CD4-positive, alpha-beta T cell (primary cell): ENCODE measurements around the gene TSKS. TPM values are rescaled to one million over a fixed set of nuclear protein-coding genes. Genes with fewer than 3 reads are reported as not detected.

Source experiments
- ATAC-seq: fragments of 200-7000 bp; cut with Tn5 transposase; one replicate; pipeline ENCODE4 v1.10.0; 2022; ENCODE audit warnings: mild to moderate bottlenecking; ENCODE audit not compliant: poor library complexity
- CTCF ChIA-PET: fragments of 350-600 bp; sonication (Branson Sonifier 250); formaldehyde crosslinking; loops from one replicate; lab custom pipeline; 2021; ENCODE audit warnings: antibody characterized with exemption, inconsistent platforms; lab: Charles Lee
- POLR2A ChIA-PET: fragments of 350-600 bp; sonication (Branson Sonifier 250); formaldehyde crosslinking; loops from one replicate; lab custom pipeline; 2021; ENCODE audit warnings: antibody characterized with exemption, inconsistent platforms; lab: Charles Lee
- DNase-seq, 14 experiments: peaks; one replicate each; pipeline ENCODE4 v3.0.0-alpha.2; 2013 to 2020; ENCODE audit warnings: mixed read lengths in 2 of 14
- H3K27ac ChIP-seq, 2 donors: one replicate each; pipeline versions ENCODE4 v1.5.1 to v1.7.0; 2013; ENCODE audit warnings: low read length in 2 of 2, low read depth in 1 of 2, mild to moderate bottlenecking in 1 of 2
- H3K27me3 ChIP-seq, 2 experiments: 1 replicate in 1 of 2; 2 replicates in 1 of 2; pipeline versions ENCODE4 v1.6.1 to v1.7.0; 2013; ENCODE audit warnings: low read length in 2 of 2, control low read depth in 1 of 2, mild to moderate bottlenecking in 1 of 2, moderate library complexity in 1 of 2; ENCODE audit not compliant: insufficient read depth in 2 of 2, control insufficient read depth in 1 of 2
- H3K36me3 ChIP-seq: one replicate; pipeline ENCODE4 v1.6.1; 2013; ENCODE audit warnings: low read length, control low read depth; ENCODE audit not compliant: insufficient read depth
- H3K4me1 ChIP-seq: one replicate; pipeline ENCODE4 v1.6.1; 2013; ENCODE audit warnings: low read length, control low read depth; ENCODE audit not compliant: insufficient read depth
- H3K4me3 ChIP-seq: one replicate; pipeline ENCODE4 v1.5.1; 2013; ENCODE audit warnings: mild to moderate bottlenecking, low read length, moderate library complexity
- H3K9me3 ChIP-seq, 2 experiments: 1 replicate in 1 of 2; 2 replicates in 1 of 2; pipeline versions ENCODE4 v1.6.1 to v1.7.0; 2013; ENCODE audit warnings: low read length in 2 of 2, mild to moderate bottlenecking in 2 of 2, control low read depth in 1 of 2, moderate library complexity in 1 of 2; ENCODE audit not compliant: control insufficient read depth in 1 of 2, insufficient read depth in 1 of 2
- H3K27ac Mint-ChIP-seq: one replicate; pipeline ENCODE4 v1.8.0; 2020; ENCODE audit warnings: mixed read lengths
- H3K27me3 Mint-ChIP-seq: one replicate; pipeline ENCODE4 v1.8.0; 2021; ENCODE audit warnings: mixed read lengths
- H3K36me3 Mint-ChIP-seq: one replicate; pipeline ENCODE4 v1.8.0; 2021; ENCODE audit warnings: low read depth, mixed read lengths
- H3K4me1 Mint-ChIP-seq: one replicate; pipeline ENCODE4 v1.8.0; 2021; ENCODE audit warnings: low read depth, mixed read lengths
- H3K4me3 Mint-ChIP-seq: one replicate; pipeline ENCODE4 v1.8.0; 2020; ENCODE audit warnings: mild to moderate bottlenecking, mixed read lengths
- H3K9me3 Mint-ChIP-seq: one replicate; pipeline ENCODE4 v1.8.0; 2020; ENCODE audit warnings: mixed read lengths
- CTCF ChIP-seq: fragments of 200-600 bp; IDR thresholded peaks from one replicate; pipeline ENCODE4 v1.8.0; 2022; ENCODE audit warnings: antibody characterized with exemption, mild to moderate bottlenecking
- intact Hi-C, 2 experiments: fragments of 100-400 bp; cut with DNase I in 1 of 2; cut with micrococcal nuclease in 1 of 2; formaldehyde crosslinking; loops; one replicate each; pipeline versions ENCODE4 v1.15.1 to v1.9.0; 2023 to 2025; cut with DNase I, micrococcal nuclease
- microRNA-seq: library from miRNA; unstranded; fragments of <30 nt; microRNA quantifications from one replicate; pipeline ENCODE4 v1.2.0, GENCODE V29; 2021; ENCODE audit warnings: borderline microRNAs expressed, borderline replicate concordance
- total RNA-seq, 174 experiments: library from RNA in 2 of 174; stranded (reverse) in 2 of 174; gene quantifications; one replicate each; pipeline ENCODE4 v1.2.3 and lab custom pipeline; 2021 to 2026

The TSKS gene
- total RNA-seq, 2 experiments from 2014 or later = 2.1 to 2.9 TPM

- peak; percentile 79 for ATAC-seq
- H3K4me1 Mint-ChIP-seq = peaks cover 21% of the 10 kb centered on the region
- peak within 1 kb of the TSS; percentile 85 for H3K4me3 Mint-ChIP-seq
- DNase-seq = peak in 11 of 14 experiments; percentile 27 to 79 (median 53)
- Histone ChIP-seq H3K9me3 (peaks cover 0 to 5% of the 10 kb centered on the region in 2 experiments), H3K4me3 (peak within 1 kb of the TSS; percentile 56), H3K27me3 (peaks cover 14 to 15% of the 10 kb centered on the region in 2 experiments), H3K4me1 (peaks cover 30% of the 10 kb centered on the region), H3K27ac (no peak within 1 kb of the TSS), H3K36me3 (peaks cover 9% of the 10 kb centered on the region)
- intact Hi-C loops = loop anchor here in 1 of 2 experiments (1.0 kb wide), 1 partner anchor 23 kb away; no protein-coding TSS in a partner anchor
- POLR2A ChIA-PET = interaction anchor here (1.5 to 2.0 kb wide), 3 partner anchors 15 to 75 kb away, joined by 5 to 6 read pairs (median 6); partner anchors contain the start of gene AP2A1
- TF ChIP-seq CTCF = no peak
- H3K9me3 Mint-ChIP-seq = no peaks in the 10 kb centered on the region
- H3K27ac Mint-ChIP-seq = peak within 1 kb of the TSS; percentile 24
- CTCF ChIA-PET = interaction anchor here (1.2 kb wide), 1 partner anchor 10 kb away, joined by 3 read pairs; no protein-coding TSS in a partner anchor
- peaks cover 25% of the 10 kb centered on the region for H3K27me3 Mint-ChIP-seq
- H3K36me3 Mint-ChIP-seq = peaks cover 24% of the 10 kb centered on the region
Observed at GRCh38 chr19:49690656-49691242, 72.4 kb downstream of the TSKS start, which contains the start of gene CPT1C. CPT1C (plus strand) TSS chr19:49691116; CDS start chr19:49692253, 1,137 bp downstream.

GRCh38 chr19:49690079-49690655 is 72.9 kb downstream of the TSKS start:
- H3K9me3 Mint-ChIP-seq = no peaks in the 10 kb centered on the region
- H3K27ac Mint-ChIP-seq = peak overlapping the region; percentile 24
- DNase-seq = no peak
- Histone ChIP-seq H3K4me3 (peak overlapping the region; percentile 56), H3K36me3 (peaks cover 15% of the 10 kb centered on the region), H3K27me3 (peaks cover 14 to 15% of the 10 kb centered on the region in 2 experiments), H3K27ac (no peak overlapping the region), H3K9me3 (peaks cover 0 to 5% of the 10 kb centered on the region in 2 experiments), H3K4me1 (peaks cover 30% of the 10 kb centered on the region)
- H3K27me3 Mint-ChIP-seq = peaks cover 25% of the 10 kb centered on the region
- peak; percentile 36 for ATAC-seq
- ChIA-PET POLR2A (interaction anchor here (1.5 to 2.0 kb wide), 4 partner anchors 9 to 76 kb away, joined by 3 to 6 read pairs (median 6); partner anchors contain the start of gene AP2A1), CTCF (interaction anchor here (1.0 to 1.2 kb wide), 2 partner anchors 9 to 12 kb away, joined by 3 read pairs; no protein-coding TSS in a partner anchor)
- intact Hi-C loops = loop anchor here in 1 of 2 experiments (1.0 kb wide), 1 partner anchor 23 kb away; no protein-coding TSS in a partner anchor
- peak overlapping the region; percentile 85 for H3K4me3 Mint-ChIP-seq
- peaks cover 29% of the 10 kb centered on the region for H3K36me3 Mint-ChIP-seq
- TF ChIP-seq CTCF = peak; percentile 22
- H3K4me1 Mint-ChIP-seq = peaks cover 21% of the 10 kb centered on the region

Small RNAs within 50 kb of the gene (microRNA-seq; reads per million reads assigned to microRNA genes)
- gene MIR6799 = not detected

Other genes starting within 250 kb of the TSKS start
- gene RCN3, start 235.3 kb downstream of the TSKS start, total RNA-seq = 1 to 10 TPM; 4.8 to 7.8 TPM
- 100 to 1,000 TPM; 202 to 203 TPM for gene NOSIP, start 182.8 kb downstream of the TSKS start, total RNA-seq
- under 1 TPM; 0.49 to 0.78 TPM for gene PRRG2, start 182.0 kb downstream of the TSKS start, total RNA-seq
- 10 to 100 TPM; 41.7 to 42.2 TPM for gene PRR12, start 172.1 kb downstream of the TSKS start, total RNA-seq
- 1 to 10 TPM; 4.2 to 4.7 TPM for gene RRAS, start 123.2 kb downstream of the TSKS start, total RNA-seq
- gene SCAF1, start 121.1 kb downstream of the TSKS start, total RNA-seq = 10 to 100 TPM; 30.6 to 34.8 TPM
- 100 to 1,000 TPM; 109 to 119 TPM for gene IRF3, start 97.4 kb downstream of the TSKS start, total RNA-seq
- gene BCL2L12, start 97.4 kb downstream of the TSKS start, total RNA-seq = 10 to 100 TPM in 1 of 2 experiments, 1 to 10 TPM in 1; 9.9 to 11.3 TPM
- gene PRMT1, start 86.0 kb downstream of the TSKS start, total RNA-seq = 10 to 100 TPM; 41.5 to 46.4 TPM
- 1 to 10 TPM; 2.1 to 2.5 TPM for gene ADM5, start 73.7 kb downstream of the TSKS start, total RNA-seq
- gene CPT1C, start 72.2 kb downstream of the TSKS start, total RNA-seq = under 1 TPM; 0.47 to 0.59 TPM
- gene AP2A1, start 3.7 kb upstream of the TSKS start, total RNA-seq = 10 to 100 TPM; 28.2 to 28.9 TPM
- 10 to 100 TPM; 14.9 to 15.2 TPM for gene FUZ, start 50.0 kb upstream of the TSKS start, total RNA-seq
- gene MED25, start 55.0 kb upstream of the TSKS start, total RNA-seq = 10 to 100 TPM; 67.2 to 67.8 TPM
- gene PTOV1, start 87.9 kb upstream of the TSKS start, total RNA-seq = 100 to 1,000 TPM; 127 to 134 TPM
- 10 to 100 TPM; 96.1 to 98.1 TPM for gene PNKP, start 104.3 kb upstream of the TSKS start, total RNA-seq
- 10 to 100 TPM; 15.1 to 15.8 TPM for gene AKT1S1, start 114.0 kb upstream of the TSKS start, total RNA-seq
- gene TBC1D17, start 114.4 kb upstream of the TSKS start, total RNA-seq = 10 to 100 TPM; 35.5 to 35.8 TPM
- gene IL4I1, start 133.6 kb upstream of the TSKS start, total RNA-seq = 1 to 10 TPM; 4.7 to 5.4 TPM
- 10 to 100 TPM; 16.3 to 19.1 TPM for gene ATF5, start 165.9 kb upstream of the TSKS start, total RNA-seq
- 10 to 100 TPM; 19.2 to 21.7 TPM for gene NUP62, start 166.2 kb upstream of the TSKS start, total RNA-seq
- gene SIGLEC11, start 197.9 kb upstream of the TSKS start, total RNA-seq = under 1 TPM in 1 of 2 experiments, not detected in 1; 0.08 TPM